GM21529 (cell line): ENCODE results near the gene TBCK.

Source experiments
- ATAC-seq: cut with Tn5 transposase; IDR thresholded peaks from one replicate; pipeline ENCODE4 v1.9.1; 2021; ENCODE audit not compliant: unreplicated experiment

The TBCK gene

DNA sequence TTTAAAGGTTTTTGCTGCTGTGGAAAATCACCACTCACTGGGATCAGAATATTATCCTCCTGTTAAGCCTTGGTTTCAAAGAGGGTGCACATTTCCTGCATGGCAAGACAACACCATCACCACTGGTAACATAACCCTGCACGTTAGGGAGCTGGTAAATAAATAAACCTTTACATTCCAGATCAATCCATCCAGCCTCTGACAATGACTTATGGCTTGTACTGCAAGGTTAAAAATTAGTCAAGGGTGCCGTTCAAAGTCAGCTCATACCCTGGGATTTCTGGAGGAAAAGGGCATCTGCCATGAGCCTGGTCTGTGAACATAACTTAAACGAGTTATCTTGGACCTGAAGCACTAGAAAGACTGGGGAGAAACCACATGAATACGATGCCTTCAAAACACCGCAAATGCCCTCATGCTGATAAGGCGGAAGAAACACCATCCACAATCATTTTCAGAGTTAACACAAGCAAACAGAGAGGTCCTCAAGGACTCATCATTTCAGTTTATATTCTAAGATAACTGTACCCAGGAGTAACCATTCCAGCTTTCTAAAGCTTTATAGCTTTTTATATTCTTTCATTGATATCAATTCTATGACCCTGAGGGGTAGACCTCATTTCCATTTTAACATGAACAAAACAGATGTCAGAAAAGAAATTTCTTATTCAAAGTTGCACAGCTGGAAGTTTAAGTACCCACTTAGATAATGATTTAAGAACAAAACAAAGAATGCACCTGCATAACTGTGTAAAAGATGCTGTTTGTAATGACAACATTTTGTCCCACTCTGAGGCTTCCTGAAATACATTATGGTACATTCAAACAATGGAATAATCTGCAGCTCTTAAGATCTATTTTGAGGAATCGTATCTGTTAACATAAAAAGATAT is 317.6 kb downstream of the TBCK start:
- ATAC-seq = no peak

DNA sequence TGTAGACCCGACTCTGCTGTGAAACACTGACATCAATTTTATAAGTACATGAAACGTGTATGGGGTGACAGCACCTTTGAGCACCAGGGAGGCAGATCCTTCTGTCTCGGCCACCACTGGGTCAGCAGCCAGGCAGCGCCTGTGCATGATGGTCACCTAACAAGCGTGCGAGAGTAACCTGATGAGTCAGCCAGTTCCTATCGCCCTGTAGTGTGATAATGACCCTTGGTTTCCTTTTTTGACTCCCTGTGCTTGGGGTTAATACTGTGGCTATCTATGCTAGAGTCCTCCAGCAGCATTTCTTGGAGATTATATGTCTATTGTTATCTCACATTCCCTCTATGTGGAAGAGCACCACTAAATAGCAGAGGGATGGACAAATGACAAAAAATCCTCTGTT is 319.2 kb downstream of the TBCK start:
- no peak for ATAC-seq

GRCh38 chr4:105994841-105995501 is 321.0 kb downstream of the TBCK start:
- ATAC-seq = no peak

DNA sequence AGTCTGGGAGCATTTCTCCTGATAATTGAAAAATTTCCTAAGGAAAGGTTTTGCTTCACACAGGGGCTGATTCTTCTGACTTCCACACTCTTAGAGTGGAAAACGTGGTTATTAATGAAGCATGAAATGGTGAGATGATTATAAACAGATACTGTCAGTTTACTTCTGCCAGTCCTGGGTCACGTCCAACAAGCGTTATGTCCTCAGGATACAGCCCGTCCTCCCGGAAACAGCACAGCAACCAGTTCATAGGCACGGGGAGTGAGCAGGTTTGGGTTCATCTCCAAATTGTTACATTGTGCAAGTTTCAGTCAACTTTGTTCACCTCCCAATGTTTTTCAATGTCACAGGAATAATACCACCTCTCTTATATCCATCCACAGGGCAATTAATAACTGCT is 321.9 kb downstream of the TBCK start:
- no peak for ATAC-seq

GRCh38 chr4:105992641-105993305 is 323.2 kb downstream of the TBCK start:
- ATAC-seq = no peak

DNA sequence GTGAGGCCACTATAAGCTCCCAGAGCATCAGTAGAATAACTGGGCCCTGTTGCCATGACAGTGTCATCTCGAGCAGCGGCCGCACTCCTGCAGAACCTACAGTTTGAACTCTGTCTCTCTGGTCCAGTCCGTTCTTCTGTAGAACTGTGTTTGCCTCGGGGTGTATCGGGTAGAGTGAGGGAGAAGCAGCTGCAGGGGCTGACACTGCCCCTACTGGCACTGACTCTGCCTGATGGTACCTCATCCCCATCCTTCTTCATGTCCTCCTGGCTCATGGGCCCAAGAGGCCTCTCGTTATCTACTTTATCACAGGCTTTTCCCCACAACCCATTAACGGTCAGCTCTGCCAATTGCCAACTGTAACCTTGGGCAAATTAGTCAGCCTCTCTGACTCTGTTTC is 324.3 kb downstream of the TBCK start:
- no peak for ATAC-seq
